Measurements from ENCODE around the gene TYW5. TPM values are rescaled to one million over a fixed set of nuclear protein-coding genes. Genes with fewer than 3 reads are reported as not detected.
A peak's percentile ranks its signal among the peaks of the same experiment; 100 is the strongest.

Gene TYW5
- total and polyA plus RNA-seq, 2 of the 13 experiments (the other 11 are each of a cell fraction or from before 2014, with no cell fraction given): 8.3 to 14.6 TPM

GRCh38 chr2:199955007-199955338 is 318 bp downstream of the TYW5 start (continued):
- TF ChIP-seq SETDB1 (CRISPR knock-in tag; IDR thresholded peaks at IDR 0.05; ENCODE audit: borderline replicate concordance) (no peak), MED1 (CRISPR knock-in tag; IDR thresholded peaks at IDR 0.05) (no peak), NPAS2 (CRISPR knock-in tag; IDR thresholded peaks at IDR 0.05; ENCODE audit: borderline replicate concordance) (no peak), RBFOX2 (IDR thresholded peaks at IDR 0.05; ENCODE audit: low read depth, low read length) (no peak), ZNF362 (CRISPR knock-in tag; IDR thresholded peaks at IDR 0.05; ENCODE audit: borderline replicate concordance) (no peak), ZNF510 (CRISPR knock-in tag; IDR thresholded peaks at IDR 0.05; ENCODE audit: low read depth) (no peak), KAT8 (CRISPR knock-in tag; IDR thresholded peaks at IDR 0.05) (no peak), SMAD1 (CRISPR knock-in tag; IDR thresholded peaks at IDR 0.05; ENCODE audit: borderline replicate concordance, low read depth) (no peak), ZNF407 (CRISPR knock-in tag; IDR thresholded peaks at IDR 0.05; ENCODE audit: not compliant biosample characterization) (no peak), MYC (CRISPR knock-in tag; IDR thresholded peaks at IDR 0.05; ENCODE audit: borderline replicate concordance) (no peak), SALL2 (CRISPR knock-in tag; IDR thresholded peaks at IDR 0.05) (no peak), ZNF530 (CRISPR knock-in tag; IDR thresholded peaks at IDR 0.05; ENCODE audit: low read depth) (no peak), JUND (CRISPR knock-in tag; IDR thresholded peaks at IDR 0.05) (no peak), ZNF431 (CRISPR knock-in tag; IDR thresholded peaks at IDR 0.05; ENCODE audit: borderline replicate concordance, low read depth) (no peak), SNAPC2 (CRISPR knock-in tag; IDR thresholded peaks at IDR 0.05) (0 out of 2 replicates have a peak, but pooled peaks have one; percentile 73), NCOR1 (IDR thresholded peaks at IDR 0.05; ENCODE audit: borderline replicate concordance, low read length) (no peak), KLF12 (CRISPR knock-in tag; IDR thresholded peaks at IDR 0.05; ENCODE audit: borderline replicate concordance) (no peak), RELA (CRISPR knock-in tag; IDR thresholded peaks at IDR 0.05) (no peak), ZNF34 (CRISPR knock-in tag; IDR thresholded peaks at IDR 0.05; ENCODE audit: borderline replicate concordance) (no peak)
- TF ChIP-seq, protein P1, sequence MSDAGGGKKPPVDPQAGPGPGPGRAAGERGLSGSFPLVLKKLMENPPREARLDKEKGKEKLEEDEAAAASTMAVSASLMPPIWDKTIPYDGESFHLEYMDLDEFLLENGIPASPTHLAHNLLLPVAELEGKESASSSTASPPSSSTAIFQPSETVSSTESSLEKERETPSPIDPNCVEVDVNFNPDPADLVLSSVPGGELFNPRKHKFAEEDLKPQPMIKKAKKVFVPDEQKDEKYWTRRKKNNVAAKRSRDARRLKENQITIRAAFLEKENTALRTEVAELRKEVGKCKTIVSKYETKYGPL (CRISPR knock-in tag; IDR thresholded peaks at IDR 0.05): 0 out of 2 replicates have a peak, but pooled peaks have one; percentile 15
